Smooth muscle cell (in vitro differentiated cells): ENCODE data around the gene RGS6. TPM values are rescaled to one million over a fixed set of nuclear protein-coding genes. Genes with fewer than 3 reads are reported as not detected.

ENCODE experiments used
- DNase-seq: peaks from one replicate; lab custom pipeline; 2025; ENCODE audit not compliant: unreplicated experiment; lab: John Stamatoyannopoulos, UW
- H2AFZ ChIP-seq: fragments of 200-600 bp; sonication (generic); 2 replicates; pipeline ENCODE4 v1.6.0; 2016; ENCODE audit warnings: antibody characterized with exemption, low read depth, mild to moderate bottlenecking
- H3F3A ChIP-seq: fragments of 200-600 bp; sonication (generic); 2 replicates; pipeline ENCODE4 v1.6.0; 2017; ENCODE audit warnings: antibody characterized with exemption, low read depth
- H3K27ac ChIP-seq: fragments of 200-600 bp; sonication (generic); 2 replicates; pipeline ENCODE4 v1.5.1; 2016; ENCODE audit warnings: low read depth, mild to moderate bottlenecking
- H3K27me3 ChIP-seq: fragments of 200-600 bp; sonication (generic); 2 replicates; pipeline ENCODE4 v1.6.1; 2016; ENCODE audit warnings: low read depth, mild to moderate bottlenecking
- H3K36me3 ChIP-seq: fragments of 200-600 bp; sonication (generic); 2 replicates; pipeline ENCODE4 v1.5.1; 2016; ENCODE audit warnings: low read depth
- H3K4me1 ChIP-seq: fragments of 200-600 bp; sonication (generic); 2 replicates; pipeline ENCODE4 v1.5.1; 2016; ENCODE audit warnings: low read depth
- H3K4me2 ChIP-seq: fragments of 200-600 bp; sonication (generic); 2 replicates; pipeline ENCODE4 v1.6.0; 2016; ENCODE audit warnings: mild to moderate bottlenecking
- H3K4me3 ChIP-seq: fragments of 200-600 bp; sonication (generic); 2 replicates; pipeline ENCODE4 v1.5.1; 2016; ENCODE audit warnings: mild to moderate bottlenecking
- H3K79me2 ChIP-seq: fragments of 200-600 bp; sonication (generic); 2 replicates; pipeline ENCODE4 v1.6.0; 2016; ENCODE audit warnings: low read depth, mild to moderate bottlenecking
- H3K9ac ChIP-seq: fragments of 200-600 bp; sonication (generic); 2 replicates; pipeline ENCODE4 v1.6.0; 2016; ENCODE audit warnings: low read depth
- H3K9me3 ChIP-seq: fragments of 200-600 bp; sonication (generic); replicated peaks from 2 replicates; pipeline ENCODE4 v1.5.1; 2016; ENCODE audit warnings: low read depth
- H4K20me1 ChIP-seq: fragments of 200-600 bp; sonication (generic); 2 replicates; pipeline ENCODE4 v1.6.0; 2016; ENCODE audit warnings: low read depth
- CTCF ChIP-seq: fragments of 200-600 bp; sonication (generic); IDR thresholded peaks from 2 replicates; pipeline ENCODE4 v1.5.1; 2017; ENCODE audit warnings: borderline replicate concordance, mild to moderate bottlenecking, antibody characterized with exemption; ENCODE audit not compliant: insufficient read depth, poor library complexity, severe bottlenecking
- WGBS: methylation state at CpG from one replicate; pipeline ENCODE4 v1.1.7; 2016; ENCODE audit warnings: low lambda C conversion rate; 5-methylcytosine and 5-hydroxymethylcytosine counted together
- polyA plus RNA-seq: library from polyadenylated mRNA; unstranded; fragments of >200 nt; fragmentation: Nextera tagmentation; extraction: Ambion mirVana; gene quantifications from 2 replicates; pipeline ENCODE4 v1.2.1, GENCODE V29; 2016
- total RNA-seq: library from RNA; depleted of rRNA; stranded (reverse); fragments of >200 nt; gene quantifications from 2 replicates; pipeline ENCODE4 v1.2.3, GENCODE V29; 2014

RGS6 gene
- total and polyA plus RNA-seq, 2 experiments from 2014 or later: 0.40 TPM; not detected in 1

DNA sequence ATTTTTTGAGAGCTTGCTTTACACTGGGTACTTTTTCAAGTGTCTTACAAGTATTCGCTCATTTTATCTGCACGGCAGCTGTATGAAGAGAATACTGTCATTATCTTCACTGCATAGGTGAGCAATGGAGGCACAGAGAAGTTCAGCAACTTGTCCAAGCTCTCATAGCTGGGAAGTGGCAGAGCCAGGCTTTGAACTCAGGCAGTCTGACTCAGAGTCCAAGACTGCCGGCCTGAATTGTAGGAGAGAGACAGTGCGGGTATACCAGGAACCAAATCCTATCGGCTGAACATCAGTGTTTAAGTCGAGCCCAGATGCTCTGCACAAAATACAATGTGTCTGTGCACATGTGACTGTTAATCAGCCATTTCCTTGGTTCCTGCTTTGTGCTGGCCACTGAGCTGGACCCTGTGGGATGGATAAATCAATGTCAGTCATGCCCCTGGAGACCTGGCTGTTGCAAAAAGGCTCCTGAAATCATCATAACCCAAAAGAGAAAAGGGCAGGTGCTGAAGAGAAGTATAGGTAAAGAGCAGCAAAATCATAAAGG is 487.1 kb downstream of the RGS6 start:
- H3K36me3 ChIP-seq: no peaks in the 10 kb centered on the region
- no peak for TF ChIP-seq CTCF
- no peaks in the 10 kb centered on the region for H3K9me3 ChIP-seq
- no peak overlapping the region for H2AFZ ChIP-seq
- no peaks in the 10 kb centered on the region for H3F3A ChIP-seq
- no peak for DNase-seq
- no peak overlapping the region for H3K27ac ChIP-seq
- no peaks in the 10 kb centered on the region for H3K79me2 ChIP-seq
- H3K27me3 ChIP-seq: no peaks in the 10 kb centered on the region
- H3K9ac ChIP-seq: no peak overlapping the region
- WGBS: 88% methylated on average over 6 of the region's 6 CpGs
- no peaks in the 10 kb centered on the region for H3K4me1 ChIP-seq
- H4K20me1 ChIP-seq: no peaks in the 10 kb centered on the region
- H3K4me2 ChIP-seq: no peak overlapping the region
- no peak overlapping the region for H3K4me3 ChIP-seq

DNA sequence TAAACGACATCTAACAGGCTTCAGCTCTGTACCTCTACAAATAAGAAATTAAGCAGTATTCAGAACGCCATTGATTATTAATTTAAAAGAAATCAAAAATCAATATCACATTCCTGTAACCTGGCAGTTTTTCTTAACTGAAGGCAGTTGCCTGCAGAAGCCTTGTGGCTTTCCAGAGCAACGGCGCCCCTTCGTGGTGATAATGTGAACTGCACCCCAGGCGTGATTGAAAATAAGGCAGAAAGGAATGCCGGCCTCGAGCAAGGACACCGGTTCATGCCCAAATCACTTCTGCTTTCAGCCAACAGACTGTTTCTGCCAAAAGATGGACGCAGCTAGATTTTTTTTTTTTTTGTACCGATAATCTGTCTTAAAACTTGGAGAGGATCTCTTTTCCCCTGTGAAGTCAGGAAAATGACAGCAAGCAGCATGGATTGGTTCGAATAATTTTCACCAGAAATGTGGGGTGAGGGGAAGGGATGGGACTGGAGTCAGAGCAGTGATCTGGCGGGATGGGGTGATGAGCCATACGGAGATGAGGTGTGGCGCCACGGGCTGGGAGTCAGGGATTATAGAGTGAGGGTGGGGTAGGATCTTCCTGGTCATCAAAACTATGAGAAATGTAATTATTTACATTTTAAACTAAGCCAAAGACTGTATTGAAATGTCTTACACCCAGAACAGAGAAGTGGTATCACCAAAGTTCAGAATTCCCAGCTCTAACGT is 488.7 kb downstream of the RGS6 start:
- Histone ChIP-seq H2AFZ (no peak overlapping the region), H3K4me1 (no peaks in the 10 kb centered on the region), H3K9ac (no peak overlapping the region), H3K79me2 (no peaks in the 10 kb centered on the region), H4K20me1 (no peaks in the 10 kb centered on the region), H3K36me3 (no peaks in the 10 kb centered on the region), H3F3A (no peaks in the 10 kb centered on the region), H3K9me3 (no peaks in the 10 kb centered on the region), H3K27ac (no peak overlapping the region), H3K27me3 (no peaks in the 10 kb centered on the region), H3K4me3 (no peak overlapping the region), H3K4me2 (peak overlapping the region; percentile 33)
- WGBS: 31% methylated on average over 17 of the region's 17 CpGs
- peak; percentile 100 for TF ChIP-seq CTCF
- peak; percentile 47 for DNase-seq

GRCh38 chr14:72423957-72424356 is 491.7 kb downstream of the RGS6 start:
- Histone ChIP-seq H3K9ac (no peak overlapping the region), H3K27me3 (no peaks in the 10 kb centered on the region)
- WGBS: 93% methylated on average over 1 of the region's 1 CpG

More at GRCh38 chr14:72423957-72424356, 491.7 kb downstream of the RGS6 start:
- Histone ChIP-seq H4K20me1 (no peaks in the 10 kb centered on the region), H3K4me1 (no peaks in the 10 kb centered on the region), H3K4me3 (no peak overlapping the region), H3F3A (no peaks in the 10 kb centered on the region), H3K36me3 (no peaks in the 10 kb centered on the region), H3K9me3 (no peaks in the 10 kb centered on the region), H3K4me2 (no peak overlapping the region), H3K27ac (no peak overlapping the region), H3K79me2 (no peaks in the 10 kb centered on the region), H2AFZ (no peak overlapping the region)
- no peak for DNase-seq
- no peak for TF ChIP-seq CTCF
